NB4 (cell line): ENCODE measurements around the gene KLHL6.

Source experiments
- MYC ChIP-seq: IDR thresholded peaks from 2 replicates; pipeline ENCODE4 v1.6.1; 2011; ENCODE audit warnings: low read depth, low read length
- TF ChIP-seq, protein P1 (sequence below): IDR thresholded peaks from one replicate; pipeline ENCODE4 v1.5.1; 2012; ENCODE audit warnings: low read depth, low read length
- TF ChIP-seq, protein P2 (sequence below): IDR thresholded peaks from 2 replicates; pipeline ENCODE4 v1.6.1; 2011; ENCODE audit warnings: low read depth, low read length

DNA sequence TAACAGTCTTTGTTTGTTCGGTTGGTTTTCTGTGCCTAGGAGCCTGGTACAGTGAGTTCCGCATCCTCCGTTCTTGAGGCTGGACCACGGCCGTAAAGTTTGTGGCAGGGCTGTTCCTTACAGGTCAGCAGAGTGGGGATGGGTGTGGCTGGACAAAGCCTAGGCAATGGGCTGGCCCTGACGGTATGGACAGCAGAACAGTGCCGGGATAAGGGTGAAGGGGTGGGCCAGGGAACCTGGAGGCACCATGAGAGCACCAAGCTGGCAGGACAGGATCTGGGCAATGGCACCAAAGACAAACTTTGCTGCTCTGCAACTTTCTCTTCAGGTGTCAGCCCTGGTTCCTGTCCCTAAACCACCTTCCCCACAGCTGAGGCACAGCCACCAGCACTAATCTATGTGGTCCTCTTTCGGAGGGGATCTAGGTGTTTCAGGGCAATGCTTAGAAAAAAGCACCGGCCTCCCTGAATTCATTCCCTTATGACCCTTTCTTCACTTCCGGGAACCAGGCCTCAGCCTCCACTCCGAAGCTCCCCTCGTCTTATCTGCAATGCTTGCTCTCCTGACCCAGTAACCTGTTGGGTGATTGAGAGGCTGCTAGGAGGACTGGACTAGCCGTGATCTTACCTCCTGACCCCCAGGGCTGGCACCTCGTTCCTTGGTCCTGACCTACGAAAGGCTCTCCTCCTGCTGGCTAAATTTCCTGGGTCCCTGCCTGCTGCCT is 54.4 kb downstream of the KLHL6 start:
- TF ChIP-seq, protein P1, sequence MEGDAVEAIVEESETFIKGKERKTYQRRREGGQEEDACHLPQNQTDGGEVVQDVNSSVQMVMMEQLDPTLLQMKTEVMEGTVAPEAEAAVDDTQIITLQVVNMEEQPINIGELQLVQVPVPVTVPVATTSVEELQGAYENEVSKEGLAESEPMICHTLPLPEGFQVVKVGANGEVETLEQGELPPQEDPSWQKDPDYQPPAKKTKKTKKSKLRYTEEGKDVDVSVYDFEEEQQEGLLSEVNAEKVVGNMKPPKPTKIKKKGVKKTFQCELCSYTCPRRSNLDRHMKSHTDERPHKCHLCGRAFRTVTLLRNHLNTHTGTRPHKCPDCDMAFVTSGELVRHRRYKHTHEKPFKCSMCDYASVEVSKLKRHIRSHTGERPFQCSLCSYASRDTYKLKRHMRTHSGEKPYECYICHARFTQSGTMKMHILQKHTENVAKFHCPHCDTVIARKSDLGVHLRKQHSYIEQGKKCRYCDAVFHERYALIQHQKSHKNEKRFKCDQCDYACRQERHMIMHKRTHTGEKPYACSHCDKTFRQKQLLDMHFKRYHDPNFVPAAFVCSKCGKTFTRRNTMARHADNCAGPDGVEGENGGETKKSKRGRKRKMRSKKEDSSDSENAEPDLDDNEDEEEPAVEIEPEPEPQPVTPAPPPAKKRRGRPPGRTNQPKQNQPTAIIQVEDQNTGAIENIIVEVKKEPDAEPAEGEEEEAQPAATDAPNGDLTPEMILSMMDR = no peak
- no peak for TF ChIP-seq MYC
- TF ChIP-seq, protein P2, sequence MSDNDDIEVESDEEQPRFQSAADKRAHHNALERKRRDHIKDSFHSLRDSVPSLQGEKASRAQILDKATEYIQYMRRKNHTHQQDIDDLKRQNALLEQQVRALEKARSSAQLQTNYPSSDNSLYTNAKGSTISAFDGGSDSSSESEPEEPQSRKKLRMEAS = no peak
